IgD-negative memory B cell (primary cell): ENCODE results near the gene ZNF507. TPM values are rescaled to one million over a fixed set of nuclear protein-coding genes. Genes with fewer than 3 reads are reported as not detected.
"Not testable (repeated sequence)": the region's sequence is repeated elsewhere in the genome, so short reads cannot be mapped to it uniquely, and the experiment has no call there.

Experiments used
- H3K27ac Mint-ChIP-seq, 3 donors: one replicate each; pipeline ENCODE4 v1.8.0; 2020 to 2022; ENCODE audit warnings: mild to moderate bottlenecking in 3 of 3, mixed read lengths in 3 of 3, moderate library complexity in 1 of 3
- H3K27me3 Mint-ChIP-seq: one replicate; pipeline ENCODE4 v1.8.0; 2021; ENCODE audit warnings: mixed read lengths
- H3K36me3 Mint-ChIP-seq: one replicate; pipeline ENCODE4 v1.8.0; 2020; ENCODE audit warnings: mild to moderate bottlenecking, mixed read lengths
- H3K4me1 Mint-ChIP-seq, 3 donors: one replicate each; pipeline ENCODE4 v1.8.0; 2020 to 2022; ENCODE audit warnings: mixed read lengths in 3 of 3, mild to moderate bottlenecking in 1 of 3
- H3K4me3 Mint-ChIP-seq, 4 donors: one replicate each; pipeline ENCODE4 v1.8.0; 2020 to 2022; ENCODE audit warnings: mild to moderate bottlenecking in 4 of 4, mixed read lengths in 4 of 4, moderate library complexity in 3 of 4
- H3K9me3 Mint-ChIP-seq, 3 donors: one replicate each; pipeline ENCODE4 v1.8.0; 2020 to 2021; ENCODE audit warnings: mixed read lengths in 3 of 3, mild to moderate bottlenecking in 1 of 3
- polyA plus RNA-seq: library from polyadenylated mRNA; unstranded; fragments of 300-500 nt; fragmentation: Illumina TruSeq; gene quantifications from one replicate; pipeline ENCODE4 v1.2.3, GENCODE V29; 2021

Gene ZNF507
- polyA plus RNA-seq, 1 donor from 2014 or later = 6.9 TPM

DNA sequence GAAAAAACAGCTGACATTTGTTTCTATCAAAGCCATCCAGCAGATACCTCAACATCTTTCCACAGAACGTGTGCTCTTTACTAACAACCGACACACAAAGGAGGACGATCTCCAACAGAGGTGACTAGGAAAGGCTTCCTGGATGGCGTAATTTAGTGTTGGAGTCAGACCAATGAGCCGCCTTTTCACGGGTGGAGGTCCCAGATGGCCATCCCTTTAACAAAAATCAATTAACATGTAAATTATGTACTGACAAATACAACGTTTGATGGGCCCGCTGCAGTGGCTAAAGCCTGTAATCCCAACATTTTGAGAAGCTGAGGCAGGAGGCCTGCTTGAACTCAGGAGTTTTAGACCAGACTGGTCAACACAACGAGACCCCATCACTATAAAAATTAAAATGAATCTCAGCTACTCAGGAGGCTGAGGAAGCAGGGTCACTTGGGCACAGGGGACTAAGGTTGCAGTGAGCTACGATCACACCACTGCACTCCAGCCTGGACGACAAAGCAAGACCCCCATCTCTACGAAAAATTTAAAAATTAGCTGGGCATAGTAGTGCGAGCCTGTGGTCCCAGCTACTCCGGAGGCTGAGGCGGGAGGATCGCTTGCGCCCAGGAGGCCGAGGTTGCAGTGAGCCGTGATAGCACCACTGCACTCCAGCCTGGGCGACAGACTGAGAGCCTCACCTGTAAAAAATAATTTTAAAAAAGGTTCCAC lies 59.0 kb downstream of the ZNF507 start:
- H3K4me3 Mint-ChIP-seq = peak overlapping the region; percentile 89 to 96 (median 92)
- peak overlapping the region in 2 of 3 donors; percentile 85 to 93 for H3K27ac Mint-ChIP-seq
- peaks cover 3% of the 10 kb centered on the region for H3K36me3 Mint-ChIP-seq
- H3K9me3 Mint-ChIP-seq = no peaks in the 10 kb centered on the region
- peaks cover 4 to 11% (median 9%) of the 10 kb centered on the region in 3 donors for H3K4me1 Mint-ChIP-seq
- H3K27me3 Mint-ChIP-seq = no peaks in the 10 kb centered on the region

DNA sequence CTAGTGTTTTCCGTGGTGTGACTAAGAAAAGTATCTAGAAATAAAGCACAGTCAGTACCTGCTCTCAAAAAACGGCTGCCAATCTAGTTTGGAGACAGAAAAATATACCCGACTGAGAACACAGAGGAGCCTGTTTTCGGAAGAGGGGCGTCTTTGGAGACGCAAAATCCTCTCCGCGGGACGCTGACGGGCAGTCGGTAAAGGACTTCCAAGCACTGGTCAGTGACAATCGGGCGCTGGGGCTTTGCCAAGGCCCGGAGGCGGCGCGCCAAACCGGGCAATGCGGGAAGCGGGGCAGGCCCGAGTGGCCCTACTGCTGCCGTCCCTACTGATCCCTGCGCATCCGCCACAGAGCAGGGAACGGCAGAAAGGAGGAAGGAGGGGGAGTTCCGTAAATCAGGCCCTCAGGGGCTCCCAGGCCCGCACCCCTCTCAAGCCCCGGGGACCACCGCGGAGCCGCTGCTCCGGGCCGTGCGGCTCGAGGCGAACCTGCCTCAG lies 59.6 kb downstream of the ZNF507 start:
- Mint-ChIP-seq H3K27ac (peak overlapping the region in 2 of 3 donors; percentile 85 to 93), H3K36me3 (peaks cover 7% of the 10 kb centered on the region), H3K4me1 (peaks cover 4 to 11% (median 9%) of the 10 kb centered on the region in 3 donors), H3K27me3 (no peaks in the 10 kb centered on the region), H3K4me3 (peak overlapping the region; percentile 89 to 96 (median 92)), H3K9me3 (no peaks in the 10 kb centered on the region)

- Mint-ChIP-seq H3K27ac (peak within 1 kb of the TSS; percentile 62 to 93 (median 89)), H3K4me1 (peaks cover 4 to 11% (median 9%) of the 10 kb centered on the region in 3 donors), H3K4me3 (peak within 1 kb of the TSS; percentile 89 to 96 (median 93)), H3K9me3 (no peaks in the 10 kb centered on the region), H3K27me3 (no peaks in the 10 kb centered on the region), H3K36me3 (peaks cover 7% of the 10 kb centered on the region)
Measured at GRCh38 chr19:32405431-32406160, 60.2 kb downstream of the ZNF507 start, which contains the start of gene DPY19L3. Gene DPY19L3, plus strand, starts transcription at chr19:32405770. Its CDS starts 2,484 bp downstream, at chr19:32408254.

GRCh38 chr19:32406161-32407003 lies 61.0 kb downstream of the ZNF507 start:
- Mint-ChIP-seq H3K27me3 (no peaks in the 10 kb centered on the region), H3K9me3 (no peaks in the 10 kb centered on the region), H3K36me3 (peaks cover 10% of the 10 kb centered on the region), H3K27ac (peak overlapping the region; percentile 62 to 89 (median 84)), H3K4me3 (peak overlapping the region; percentile 89 to 93 (median 92)), H3K4me1 (peaks cover 4 to 11% (median 9%) of the 10 kb centered on the region in 3 donors)

DNA sequence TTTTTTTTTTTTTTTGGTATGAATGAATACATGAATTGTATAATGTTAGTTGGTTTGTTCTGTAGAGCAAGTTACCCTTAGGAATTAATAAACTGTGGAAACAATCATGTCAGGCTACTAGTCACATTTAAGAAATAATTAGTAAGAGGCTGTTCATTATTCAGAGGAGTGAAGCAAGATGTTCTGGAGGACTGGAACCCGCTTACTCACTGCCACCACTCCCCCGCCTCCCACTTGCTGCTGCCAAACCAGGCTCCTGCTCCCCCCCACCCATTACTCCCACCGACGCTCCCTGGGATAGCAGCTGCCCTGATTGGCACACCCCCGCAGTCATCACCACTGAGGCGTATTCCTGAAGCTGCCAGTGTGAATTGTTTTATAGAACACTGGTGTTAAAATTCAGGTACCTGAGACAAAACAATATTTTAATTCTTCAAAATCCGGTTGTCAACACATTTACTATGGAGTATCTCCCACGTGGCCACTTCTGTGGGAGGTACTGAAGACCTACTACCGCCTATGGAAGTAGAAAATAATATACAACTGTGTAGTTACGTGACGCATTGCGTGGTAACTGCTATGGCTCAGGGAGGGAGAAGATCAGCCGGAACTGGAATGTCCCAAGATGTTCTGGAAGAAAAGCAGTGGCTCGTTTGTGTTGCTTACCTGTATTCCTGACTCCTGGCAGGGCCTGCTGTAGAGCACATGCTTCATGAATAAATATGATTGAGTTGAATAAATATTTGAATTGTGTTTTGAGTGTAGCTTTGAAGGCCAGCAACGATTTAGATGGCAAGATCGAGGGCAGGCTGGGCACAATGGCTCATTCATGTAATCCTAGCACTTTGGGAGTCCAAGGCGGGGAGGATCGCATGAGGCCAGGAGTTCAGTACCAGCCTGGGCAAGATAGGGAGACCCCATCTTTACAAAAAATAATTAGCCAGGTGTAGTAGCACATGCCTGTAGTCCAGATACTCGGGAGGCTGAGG lies 61.9 kb downstream of the ZNF507 start:
- Mint-ChIP-seq H3K9me3 (no peaks in the 10 kb centered on the region), H3K4me1 (peaks cover 4 to 11% (median 6%) of the 10 kb centered on the region in 3 donors), H3K27ac (peak overlapping the region; percentile 62 to 89 (median 84)), H3K4me3 (peak overlapping the region; percentile 89 to 93 (median 92)), H3K36me3 (peaks cover 11% of the 10 kb centered on the region), H3K27me3 (no peaks in the 10 kb centered on the region)

DNA sequence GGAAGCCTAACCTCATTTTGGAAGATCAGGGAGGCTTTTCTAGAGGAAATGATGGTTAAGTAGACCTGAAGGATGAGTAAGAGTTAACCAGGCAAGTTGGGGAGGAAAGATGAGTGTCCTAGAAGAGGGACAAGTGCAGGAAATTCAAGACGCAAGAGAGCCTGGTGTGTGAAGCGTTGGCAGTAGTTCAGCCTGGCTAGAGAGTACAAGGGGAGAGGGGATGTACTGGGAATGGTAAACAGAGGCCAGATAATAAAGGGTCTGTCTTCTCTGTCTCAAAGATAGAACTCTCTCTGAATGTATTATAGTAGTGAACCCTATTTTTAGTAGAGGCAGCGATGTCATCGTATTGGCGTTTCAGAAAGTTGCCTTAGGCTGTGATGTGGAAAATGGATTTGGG lies 69.8 kb downstream of the ZNF507 start:
- Mint-ChIP-seq H3K36me3 (peaks cover 16% of the 10 kb centered on the region), H3K4me3 (no peak overlapping the region), H3K27ac (no peak overlapping the region), H3K27me3 (no peaks in the 10 kb centered on the region), H3K9me3 (no peaks in the 10 kb centered on the region), H3K4me1 (no peaks in the 10 kb centered on the region)

GRCh38 chr19:32415669-32416068 lies 70.3 kb downstream of the ZNF507 start:
- no peaks in the 10 kb centered on the region for H3K9me3 Mint-ChIP-seq
- H3K27ac Mint-ChIP-seq = no peak overlapping the region
- no peaks in the 10 kb centered on the region for H3K4me1 Mint-ChIP-seq
- H3K4me3 Mint-ChIP-seq = no peak overlapping the region
- no peaks in the 10 kb centered on the region for H3K27me3 Mint-ChIP-seq
- peaks cover 16% of the 10 kb centered on the region for H3K36me3 Mint-ChIP-seq

DNA sequence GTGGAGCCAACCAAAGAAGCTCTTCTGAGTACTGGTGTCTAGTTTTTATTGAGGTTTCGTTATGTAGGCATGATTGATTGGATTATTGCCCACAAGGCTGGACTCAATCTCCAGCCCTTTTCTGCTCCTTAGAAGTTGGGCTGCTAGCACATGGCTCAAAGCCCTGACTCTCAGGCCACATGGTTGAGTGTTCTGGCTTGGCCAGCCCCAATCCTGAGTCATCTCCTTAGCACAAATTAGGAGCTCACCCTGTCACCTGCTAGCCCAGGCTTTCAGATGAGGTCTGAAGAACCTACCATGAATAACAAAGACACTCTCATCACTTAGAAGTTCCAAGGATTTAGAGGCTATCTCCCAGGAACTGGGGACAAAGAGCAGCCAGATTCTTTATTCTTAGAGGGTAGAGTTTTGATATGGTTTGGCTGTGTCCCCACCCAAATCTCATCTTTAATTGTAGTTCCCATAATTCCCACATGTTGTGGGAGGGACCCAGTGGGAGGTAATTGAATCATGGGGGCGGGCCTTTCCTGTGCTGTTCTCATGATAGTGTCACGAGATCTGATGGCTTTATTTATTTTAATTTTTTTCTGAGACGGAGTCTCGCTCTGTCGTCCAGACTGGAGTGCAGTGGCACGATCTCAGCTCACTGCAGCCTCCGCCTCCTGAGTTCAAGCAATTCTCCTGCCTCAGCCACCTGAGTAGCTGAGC lies 71.5 kb downstream of the ZNF507 start:
- Mint-ChIP-seq H3K4me1 (peaks cover 1 to 4% (median 2%) of the 10 kb centered on the region in 3 donors), H3K4me3 (no peak overlapping the region), H3K36me3 (peaks cover 12% of the 10 kb centered on the region), H3K9me3 (no peaks in the 10 kb centered on the region), H3K27ac (no peak overlapping the region), H3K27me3 (no peaks in the 10 kb centered on the region)

- H3K4me1 Mint-ChIP-seq = peaks cover 8 to 11% (median 10%) of the 10 kb centered on the region in 3 donors
- H3K4me3 Mint-ChIP-seq = no peak overlapping the region
- H3K9me3 Mint-ChIP-seq = no peaks in the 10 kb centered on the region
- H3K36me3 Mint-ChIP-seq = peaks cover 8% of the 10 kb centered on the region
- H3K27me3 Mint-ChIP-seq = no peaks in the 10 kb centered on the region
- H3K27ac Mint-ChIP-seq = peak overlapping the region in 1 of 3 donors; percentile 32
Measured at GRCh38 chr19:32418155-32418554, 72.7 kb downstream of the ZNF507 start.

DNA sequence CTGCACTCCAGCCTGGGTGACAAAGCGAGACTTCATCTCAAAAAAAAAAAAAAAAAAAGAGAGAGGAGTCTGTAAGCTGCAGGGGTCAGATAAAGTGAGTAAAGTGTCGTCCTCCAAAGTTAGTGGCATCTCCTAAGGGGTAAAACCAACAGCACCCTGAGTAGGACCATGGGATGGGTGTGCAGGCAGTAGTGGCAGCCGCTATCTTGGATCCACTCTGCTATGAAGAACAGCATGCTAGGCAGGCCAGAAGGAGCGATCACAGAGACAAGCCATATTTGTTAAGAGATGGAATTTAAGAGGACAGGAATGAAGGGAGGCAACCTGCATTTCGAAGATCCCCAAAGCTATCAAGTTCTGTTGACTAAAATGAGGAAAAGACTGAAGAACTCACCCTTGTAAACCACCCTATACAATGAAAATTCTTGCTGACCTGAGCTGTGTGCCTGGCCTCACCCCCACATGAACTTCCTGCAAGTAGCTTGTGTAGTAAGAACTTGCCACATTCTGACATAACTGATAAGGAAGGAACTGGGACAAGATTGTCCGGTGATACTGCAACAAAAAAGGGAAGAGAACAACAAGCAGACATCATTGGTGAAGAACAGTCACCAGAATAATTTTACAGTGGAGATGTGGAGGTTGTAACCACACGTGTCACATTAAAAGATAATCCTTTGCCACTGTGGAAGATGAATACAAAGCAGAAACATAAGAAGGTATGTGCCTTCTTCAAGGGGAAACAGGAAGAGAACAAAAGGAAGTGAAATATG lies 76.4 kb downstream of the ZNF507 start:
- peaks cover 3% of the 10 kb centered on the region for H3K36me3 Mint-ChIP-seq
- H3K27ac Mint-ChIP-seq = peak overlapping the region in 2 of 3 donors; percentile 1 to 4
- H3K9me3 Mint-ChIP-seq = no peaks in the 10 kb centered on the region
- no peaks in the 10 kb centered on the region for H3K27me3 Mint-ChIP-seq
- peaks cover 8 to 11% (median 10%) of the 10 kb centered on the region in 3 donors for H3K4me1 Mint-ChIP-seq
- H3K4me3 Mint-ChIP-seq = peak overlapping the region in 2 of 4 donors; percentile 1 to 63

DNA sequence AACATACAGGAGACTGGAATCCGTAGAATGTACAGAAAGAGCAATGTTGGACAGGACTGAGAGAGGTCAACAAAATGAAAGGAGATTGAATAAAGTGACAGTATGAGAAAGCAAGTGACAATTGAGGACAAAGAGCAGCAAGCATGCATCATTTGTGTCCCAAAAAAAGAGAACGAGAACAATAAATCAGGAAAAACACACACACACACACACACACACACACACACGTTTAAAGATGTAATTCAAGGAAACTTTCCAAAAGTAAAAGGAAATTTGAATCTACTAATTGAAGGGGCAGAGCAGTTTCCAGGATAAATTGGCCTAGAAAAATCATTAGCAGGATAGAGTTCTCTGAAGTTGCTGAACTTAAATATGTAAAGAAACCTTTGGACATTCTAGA lies 77.0 kb downstream of the ZNF507 start:
- Mint-ChIP-seq H3K36me3 (peaks cover 1% of the 10 kb centered on the region), H3K4me3 (peak overlapping the region in 2 of 4 donors; percentile 1 to 63), H3K9me3 (no peaks in the 10 kb centered on the region), H3K27ac (peak overlapping the region in 1 of 3 donors; percentile 1), H3K4me1 (peaks cover 10 to 12% (median 11%) of the 10 kb centered on the region in 3 donors), H3K27me3 (no peaks in the 10 kb centered on the region)

- not testable (repeated sequence) for H3K27me3 Mint-ChIP-seq, H3K36me3 Mint-ChIP-seq, H3K27ac Mint-ChIP-seq, H3K9me3 Mint-ChIP-seq, H3K4me3 Mint-ChIP-seq
- H3K4me1 Mint-ChIP-seq = peaks cover 10 to 12% (median 11%) of the 10 kb centered on the region in 3 donors
Measured at GRCh38 chr19:32423944-32424343, 78.5 kb downstream of the ZNF507 start.
